Gastrocnemius medialis (tissue), 4 donors: ENCODE data around the gene TMEM63C.

Experiments used
- POLR2A ChIP-seq, 2 donors: fragments of 450-650 bp; IDR thresholded peaks; one replicate each; pipeline ENCODE4 v1.6.1; 2017; ENCODE audit warnings: antibody characterized with exemption in 2 of 2, mild to moderate bottlenecking in 2 of 2, moderate library complexity in 2 of 2
- TF ChIP-seq, protein P1 (sequence below), 5 experiments: fragments of 450-650 bp in 3 of 5; fragments of 200-600 bp in 2 of 5; sonication (generic) in 2 of 5; IDR thresholded peaks in 4 of 5; conservative IDR thresholded peaks in 1 of 5; 1 replicate in 4 of 5; 2 replicates in 1 of 5; pipeline ENCODE4 v1.5.1; 2016 to 2019; ENCODE audit warnings: antibody characterized with exemption in 5 of 5, mild to moderate bottlenecking in 3 of 5, moderate library complexity in 3 of 5

DNA sequence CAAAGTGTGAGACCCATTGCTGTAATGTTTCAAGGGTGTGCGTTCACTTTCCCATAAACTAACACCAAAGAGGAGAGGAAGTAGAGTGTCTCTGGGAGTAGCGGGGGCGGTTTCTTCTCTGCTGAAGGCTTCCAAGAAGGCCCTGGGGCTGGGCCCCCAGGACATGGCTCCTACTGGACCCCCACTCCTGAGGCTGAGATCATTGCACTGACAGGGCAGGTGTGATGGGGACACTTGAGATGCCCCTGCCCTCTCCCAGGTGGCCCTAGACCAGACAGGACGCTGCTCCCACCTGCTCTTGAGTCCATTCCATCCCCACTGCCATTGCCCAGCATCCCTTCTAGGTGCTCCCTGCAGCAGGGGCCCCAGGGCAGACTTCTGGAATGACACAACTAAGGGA lies 20.1 kb downstream of the TMEM63C start:
- TF ChIP-seq, protein P1, sequence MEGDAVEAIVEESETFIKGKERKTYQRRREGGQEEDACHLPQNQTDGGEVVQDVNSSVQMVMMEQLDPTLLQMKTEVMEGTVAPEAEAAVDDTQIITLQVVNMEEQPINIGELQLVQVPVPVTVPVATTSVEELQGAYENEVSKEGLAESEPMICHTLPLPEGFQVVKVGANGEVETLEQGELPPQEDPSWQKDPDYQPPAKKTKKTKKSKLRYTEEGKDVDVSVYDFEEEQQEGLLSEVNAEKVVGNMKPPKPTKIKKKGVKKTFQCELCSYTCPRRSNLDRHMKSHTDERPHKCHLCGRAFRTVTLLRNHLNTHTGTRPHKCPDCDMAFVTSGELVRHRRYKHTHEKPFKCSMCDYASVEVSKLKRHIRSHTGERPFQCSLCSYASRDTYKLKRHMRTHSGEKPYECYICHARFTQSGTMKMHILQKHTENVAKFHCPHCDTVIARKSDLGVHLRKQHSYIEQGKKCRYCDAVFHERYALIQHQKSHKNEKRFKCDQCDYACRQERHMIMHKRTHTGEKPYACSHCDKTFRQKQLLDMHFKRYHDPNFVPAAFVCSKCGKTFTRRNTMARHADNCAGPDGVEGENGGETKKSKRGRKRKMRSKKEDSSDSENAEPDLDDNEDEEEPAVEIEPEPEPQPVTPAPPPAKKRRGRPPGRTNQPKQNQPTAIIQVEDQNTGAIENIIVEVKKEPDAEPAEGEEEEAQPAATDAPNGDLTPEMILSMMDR (IDR thresholded peaks at IDR 0.05 in 4 of 5, conservative IDR thresholded peaks at IDR 0.05 in 1 of 5): no peak
- no peak for TF ChIP-seq POLR2A (IDR thresholded peaks at IDR 0.05)
